HG02943 (cell line): ENCODE data around the gene ASCC1.

Experiments used
- ATAC-seq: cut with Tn5 transposase; IDR thresholded peaks from one replicate; pipeline ENCODE4 v1.9.1; 2021; ENCODE audit warnings: mild to moderate bottlenecking, low read depth, moderate library complexity; ENCODE audit not compliant: unreplicated experiment

Gene ASCC1

DNA sequence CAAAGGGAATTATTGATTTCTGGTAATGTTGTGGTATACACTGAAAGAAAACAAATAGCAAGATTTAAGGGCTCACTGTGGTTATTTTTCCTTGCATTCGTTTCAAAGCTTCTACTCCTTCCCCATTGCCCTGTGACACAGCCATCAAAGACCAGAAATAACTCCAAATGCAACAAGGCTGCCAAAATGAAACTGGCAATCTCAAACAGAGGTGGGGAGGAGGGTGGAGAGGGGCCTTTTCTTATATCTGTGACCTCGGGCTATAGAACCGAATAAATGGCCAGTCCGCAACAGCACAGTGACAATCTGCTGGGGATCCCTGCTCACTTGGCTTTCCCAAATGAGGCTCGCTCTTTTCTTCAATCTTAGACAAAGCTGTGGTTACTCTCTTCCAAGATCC, 110.4 kb downstream of the ASCC1 start:
- no peak for ATAC-seq

DNA sequence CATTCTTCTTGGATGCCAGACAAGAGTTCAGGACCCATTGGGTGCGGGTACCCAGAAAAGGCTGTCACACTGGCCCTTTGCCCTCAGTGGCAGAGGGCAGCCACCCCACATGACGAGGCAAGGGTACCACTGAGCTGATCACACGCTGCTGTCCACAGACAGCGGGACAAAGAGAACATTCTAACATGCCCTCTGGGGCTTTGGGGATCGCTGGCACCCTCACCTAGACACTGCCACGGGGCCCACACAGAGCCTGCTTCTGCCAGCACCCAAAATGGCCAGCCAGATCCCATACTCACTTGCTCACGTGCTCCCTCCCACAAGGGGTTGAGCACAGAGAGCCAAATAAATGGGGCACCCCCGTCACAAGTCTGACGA, 111.0 kb downstream of the ASCC1 start:
- ATAC-seq: no peak

DNA sequence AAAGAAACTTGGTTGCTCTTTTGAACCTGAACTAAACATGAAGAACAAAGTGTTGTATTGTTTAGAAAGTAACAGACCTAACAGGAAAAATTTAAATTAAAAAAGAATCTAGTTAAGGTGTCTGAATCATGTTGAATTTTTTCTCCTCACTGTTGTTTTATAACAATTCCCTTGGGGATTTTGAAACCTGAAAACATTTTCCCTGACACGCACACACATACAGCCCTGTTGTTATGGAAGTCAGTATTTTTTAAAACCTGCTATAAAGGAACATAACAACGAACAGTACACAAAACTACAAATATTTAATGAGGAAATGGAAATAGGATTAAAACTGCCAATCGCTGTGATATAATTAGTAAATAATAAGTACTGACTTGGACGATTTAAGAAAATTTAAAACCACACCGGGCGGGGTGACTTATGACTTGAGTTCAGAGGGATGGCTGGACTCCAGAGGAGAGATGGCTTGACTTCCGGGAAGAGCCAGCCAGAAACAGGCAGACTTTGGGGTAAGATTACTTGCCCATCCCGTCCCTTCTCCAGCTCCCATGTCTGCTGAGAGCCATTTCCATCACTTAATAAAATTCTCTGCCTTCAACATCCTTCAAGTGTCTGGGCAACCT, 111.5 kb downstream of the ASCC1 start:
- no peak for ATAC-seq

DNA sequence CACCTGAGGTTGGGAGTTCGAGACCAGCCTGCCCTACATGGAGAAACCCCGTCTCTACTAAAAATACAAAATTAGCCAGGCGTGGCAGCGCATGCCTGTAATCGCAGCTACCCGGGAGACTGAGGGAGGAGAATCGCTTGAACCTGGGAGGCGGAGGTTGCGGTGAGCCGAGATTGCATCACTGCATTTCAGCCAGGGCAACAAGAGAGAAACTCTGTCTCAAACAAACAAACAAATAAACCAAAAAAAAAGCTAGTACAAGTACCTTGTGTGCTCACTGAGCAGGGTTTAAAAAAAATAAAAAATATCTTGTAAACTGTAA, 116.5 kb downstream of the ASCC1 start:
- no peak for ATAC-seq

DNA sequence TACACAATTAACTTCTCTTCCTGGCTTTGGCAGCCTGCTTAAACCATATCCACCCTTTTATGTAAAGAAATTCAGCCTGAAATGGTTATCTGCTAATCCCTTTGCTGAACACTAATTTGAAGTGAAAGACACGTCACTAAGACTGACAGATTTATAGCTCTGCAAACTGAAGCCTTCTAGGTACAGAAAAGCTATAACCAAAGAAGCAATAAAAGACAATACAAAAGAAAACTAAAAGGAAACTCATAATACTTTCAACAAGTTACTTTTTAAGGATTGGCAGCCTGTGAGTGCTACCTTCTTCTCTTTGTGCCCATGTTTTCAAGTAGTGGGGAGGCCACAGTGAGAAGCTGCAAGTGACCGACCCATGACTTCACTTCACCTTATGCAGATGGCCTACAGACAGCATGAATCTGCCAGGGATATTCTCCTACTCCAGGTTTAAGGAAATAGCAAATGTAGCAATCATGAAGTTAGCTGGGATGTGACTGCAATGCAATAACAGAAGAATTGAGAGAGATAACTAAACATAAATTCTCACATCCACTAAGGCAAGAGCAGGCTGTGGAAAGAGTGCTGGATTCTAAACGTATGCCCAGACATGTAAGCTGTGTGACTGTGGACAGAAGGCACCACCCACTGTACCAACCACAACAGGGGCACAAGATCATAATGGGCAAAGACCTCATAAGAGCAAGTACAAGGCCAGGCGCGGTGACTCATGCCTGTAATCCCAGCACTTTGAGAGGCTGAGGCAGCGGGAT, 117.1 kb downstream of the ASCC1 start:
- no peak for ATAC-seq

DNA sequence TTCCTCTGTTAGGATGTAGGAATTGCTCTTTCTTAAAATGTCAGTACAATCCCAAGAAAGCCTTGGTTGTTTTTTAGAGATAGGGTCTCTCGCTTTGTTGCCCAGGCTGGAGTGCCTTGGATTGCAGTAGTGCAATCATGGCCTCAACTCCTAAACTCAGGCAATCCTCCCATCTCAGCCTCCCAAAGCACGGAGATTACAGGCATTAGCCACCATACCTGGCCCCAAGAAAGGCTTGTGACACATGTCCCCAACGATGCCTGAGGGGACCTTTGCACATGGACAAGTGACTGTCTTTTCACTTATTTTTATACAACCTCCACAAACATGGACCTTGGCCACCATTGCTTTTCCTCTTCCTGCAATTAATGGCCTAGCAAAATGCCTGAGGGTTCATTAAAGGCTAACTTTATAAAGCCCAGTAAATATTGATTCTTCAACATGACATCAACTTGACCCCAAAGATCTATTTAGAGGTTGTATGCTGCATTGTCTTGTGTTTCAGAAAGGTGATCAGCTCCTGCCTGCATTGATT, 117.7 kb downstream of the ASCC1 start:
- ATAC-seq: no peak

DNA sequence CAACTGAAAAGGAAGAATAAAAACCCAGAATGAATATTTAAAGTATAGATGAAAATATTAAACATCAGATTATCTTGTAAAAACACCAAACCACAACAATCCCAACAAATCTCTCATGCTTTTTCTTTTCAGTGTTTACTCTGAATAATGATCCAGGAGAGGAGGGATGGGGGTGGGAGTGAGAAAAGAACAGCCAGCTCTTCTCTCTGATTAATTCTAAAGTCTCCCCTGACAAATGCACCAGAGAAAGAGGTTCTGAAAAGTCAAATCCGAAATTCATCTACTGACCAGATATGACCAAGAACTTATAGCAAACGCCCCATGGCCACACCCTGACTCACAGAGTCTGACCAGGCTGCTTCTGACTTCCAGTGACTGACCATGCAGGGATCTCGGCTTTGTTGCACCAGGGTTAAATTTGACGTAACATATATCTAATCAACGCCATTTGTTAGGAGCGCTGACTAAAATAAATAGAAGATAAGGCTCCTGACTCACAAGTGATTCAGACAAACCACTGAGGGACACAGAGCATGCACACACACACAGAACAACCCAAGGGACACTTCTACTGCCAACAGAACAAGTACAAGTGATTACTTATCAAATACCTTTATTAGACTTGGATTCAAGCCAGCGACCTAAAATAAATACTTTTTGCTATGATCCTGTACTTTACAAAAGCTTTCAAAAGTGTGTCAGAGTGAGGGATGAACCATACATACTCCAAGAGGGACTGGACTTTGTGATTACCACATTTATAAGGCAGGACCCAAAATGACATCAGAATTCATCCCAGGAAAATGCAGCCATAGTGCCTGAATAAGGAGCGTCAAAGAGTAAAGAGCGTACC, 118.4 kb downstream of the ASCC1 start:
- no peak for ATAC-seq

DNA sequence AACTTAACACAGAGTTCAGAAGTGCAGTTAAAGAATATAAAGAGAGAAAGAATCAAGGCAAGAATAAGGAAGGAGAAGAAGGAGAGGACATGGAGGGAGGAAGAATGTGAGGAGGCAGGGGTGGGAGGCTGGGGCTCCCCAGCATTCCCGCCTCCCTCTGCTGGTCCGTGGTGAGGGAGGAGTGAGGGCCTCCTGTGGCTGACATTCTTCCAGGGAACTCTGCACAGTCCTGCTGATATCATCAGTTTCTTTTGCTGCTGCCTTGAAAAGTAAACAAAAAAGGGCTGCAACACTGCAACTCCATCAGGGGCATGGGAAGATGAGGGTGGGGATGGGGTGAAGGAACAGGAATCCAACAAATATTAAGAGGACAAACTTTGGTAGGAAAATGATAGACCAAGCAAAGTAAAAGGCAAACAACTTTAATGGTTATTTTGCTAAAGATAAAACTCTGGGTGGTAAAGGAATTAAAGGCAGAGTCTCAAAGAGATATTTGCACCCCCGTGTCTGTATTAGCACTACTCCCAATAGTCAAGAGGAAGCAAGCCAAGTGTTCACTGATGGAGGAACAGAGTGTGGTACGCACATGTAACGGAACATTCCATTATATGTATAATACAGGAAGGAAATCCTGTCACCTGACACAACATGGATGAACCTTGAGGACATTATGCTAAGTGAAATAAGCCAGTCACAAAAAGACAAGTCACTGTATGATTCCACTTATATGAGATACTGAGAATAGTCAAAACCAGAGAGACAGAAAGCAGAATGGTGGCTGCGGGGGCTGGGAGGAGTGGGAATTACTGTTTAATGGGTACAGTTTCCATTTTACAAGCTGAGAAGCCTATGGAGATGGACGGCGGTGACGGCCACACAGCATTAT, 119.7 kb downstream of the ASCC1 start:
- ATAC-seq: no peak

DNA sequence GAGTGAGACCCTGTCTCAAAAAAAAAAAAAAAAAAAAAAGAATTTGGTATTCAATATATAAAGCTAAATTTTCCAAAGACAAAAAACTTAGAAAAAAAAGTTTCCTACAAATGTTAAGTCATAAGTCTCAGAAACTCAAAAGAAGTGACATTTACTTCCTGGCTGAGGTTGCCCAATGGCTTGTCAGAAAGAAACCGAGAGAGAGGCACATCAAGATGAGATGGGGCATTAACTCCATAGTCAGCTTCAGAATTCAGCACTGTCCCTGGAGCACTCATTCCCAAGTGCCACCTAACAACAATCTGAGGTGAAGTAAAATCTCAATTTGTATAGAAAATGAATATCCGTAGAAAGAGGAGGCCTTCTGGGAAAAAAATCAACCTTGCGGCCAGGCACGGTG, 120.9 kb downstream of the ASCC1 start:
- ATAC-seq: no peak

DNA sequence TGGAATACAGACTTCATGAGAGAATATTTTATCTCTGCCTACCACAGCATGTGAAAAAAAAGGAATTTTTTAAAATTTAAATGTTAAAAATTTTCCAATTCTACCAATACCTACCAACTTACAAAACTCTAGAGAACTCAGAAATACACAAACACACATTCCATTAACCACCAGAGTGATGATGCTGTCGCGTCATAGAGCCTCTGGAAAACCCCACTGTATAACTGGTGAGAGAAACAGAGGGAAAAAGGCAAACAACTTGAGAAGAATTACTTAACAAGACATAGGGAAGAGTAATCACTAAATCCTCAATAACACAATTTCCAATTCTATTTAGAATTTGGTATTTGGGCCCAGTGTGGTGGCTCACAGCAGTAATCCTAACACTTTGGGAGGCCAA, 121.5 kb downstream of the ASCC1 start:
- ATAC-seq: no peak

DNA sequence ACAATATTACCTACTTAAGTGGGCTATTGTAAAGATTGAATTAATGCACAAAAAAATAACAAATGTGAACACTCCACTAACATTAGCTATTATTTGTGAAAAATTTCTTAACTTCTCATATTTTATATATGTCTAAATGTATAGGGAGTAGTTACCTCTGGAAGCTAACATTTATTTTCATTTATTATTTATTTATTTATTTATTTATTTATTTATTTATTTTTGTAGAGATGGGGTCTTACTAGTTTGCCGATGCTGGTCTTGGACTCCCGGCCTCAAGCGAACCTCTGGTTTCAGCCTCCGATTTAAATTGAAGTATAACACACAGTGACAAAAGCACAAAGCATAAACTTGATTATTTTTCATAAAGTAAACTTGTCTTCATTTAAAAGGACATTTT, 122.6 kb downstream of the ASCC1 start:
- ATAC-seq: no peak

DNA sequence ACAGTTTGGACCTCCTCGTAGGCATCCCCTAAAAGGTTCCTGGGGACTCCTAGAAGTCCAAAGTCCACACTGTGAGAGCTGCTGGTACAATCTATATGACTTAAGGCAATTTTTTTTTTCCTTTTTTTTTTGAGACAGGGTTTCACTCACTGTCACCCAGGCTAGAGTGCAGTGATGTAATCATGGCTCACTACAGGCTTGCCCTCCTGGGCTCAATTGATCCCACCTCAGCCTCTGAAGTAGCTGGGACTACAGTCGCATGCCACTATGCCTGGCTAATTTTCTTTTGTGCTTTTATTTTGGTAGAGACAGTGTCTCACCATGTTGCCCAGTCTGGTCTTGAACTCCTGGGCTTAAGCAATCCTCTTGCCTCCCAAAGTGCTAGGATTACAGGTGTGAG, 123.1 kb downstream of the ASCC1 start:
- no peak for ATAC-seq

DNA sequence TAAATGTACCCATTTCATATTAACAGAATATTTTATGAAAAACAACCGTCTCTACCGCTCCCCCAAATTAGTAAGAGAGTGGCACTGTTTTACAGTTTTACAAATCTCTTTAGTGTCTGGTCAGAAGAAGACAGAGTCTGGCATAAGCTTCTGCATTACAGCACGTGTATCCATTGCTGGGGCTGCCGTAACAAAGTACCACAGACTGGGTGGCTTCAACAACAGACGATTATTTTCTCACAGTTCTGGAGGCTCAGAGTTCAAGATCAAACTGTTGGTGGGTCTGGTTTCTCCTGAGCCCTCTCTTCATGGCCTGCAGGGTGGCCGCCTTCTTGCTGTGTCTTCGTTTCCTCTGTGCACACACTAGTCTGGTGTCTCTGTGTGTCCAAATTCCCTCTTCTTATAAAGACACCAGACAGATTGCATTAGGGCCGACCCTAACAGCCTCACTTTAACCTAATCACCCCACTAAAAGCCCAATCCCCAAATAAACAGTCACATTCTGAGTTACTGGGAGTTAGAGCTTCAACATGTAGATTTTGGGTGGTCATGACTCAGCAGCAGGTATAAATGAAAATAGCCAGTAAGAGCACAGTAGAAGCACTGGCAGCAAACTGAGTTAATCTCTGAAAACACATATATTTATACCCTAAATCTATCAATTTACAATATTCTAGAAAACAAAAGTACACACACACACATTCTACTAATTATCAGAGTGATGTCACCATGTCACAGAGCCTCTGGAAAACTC, 123.7 kb downstream of the ASCC1 start:
- no peak for ATAC-seq

DNA sequence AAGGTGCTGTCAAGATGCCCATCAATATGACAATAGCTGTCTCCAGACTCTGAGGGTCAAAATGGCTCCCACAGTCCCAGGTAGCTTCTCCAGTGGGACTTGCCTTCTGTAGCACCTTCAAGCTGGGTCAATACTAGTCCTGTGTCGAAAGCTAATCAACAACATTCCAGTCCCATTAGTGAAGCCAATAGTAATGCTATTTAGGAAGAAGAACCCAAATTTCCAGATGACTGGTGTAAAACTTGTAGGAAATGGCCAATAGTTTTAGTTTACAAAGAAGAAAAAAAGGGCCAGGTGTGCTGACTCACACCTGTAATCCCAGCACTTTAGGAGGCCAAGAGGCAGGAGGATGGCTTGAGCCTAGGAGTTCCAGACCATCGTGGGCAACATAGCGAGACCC, 125.8 kb downstream of the ASCC1 start:
- no peak for ATAC-seq

DNA sequence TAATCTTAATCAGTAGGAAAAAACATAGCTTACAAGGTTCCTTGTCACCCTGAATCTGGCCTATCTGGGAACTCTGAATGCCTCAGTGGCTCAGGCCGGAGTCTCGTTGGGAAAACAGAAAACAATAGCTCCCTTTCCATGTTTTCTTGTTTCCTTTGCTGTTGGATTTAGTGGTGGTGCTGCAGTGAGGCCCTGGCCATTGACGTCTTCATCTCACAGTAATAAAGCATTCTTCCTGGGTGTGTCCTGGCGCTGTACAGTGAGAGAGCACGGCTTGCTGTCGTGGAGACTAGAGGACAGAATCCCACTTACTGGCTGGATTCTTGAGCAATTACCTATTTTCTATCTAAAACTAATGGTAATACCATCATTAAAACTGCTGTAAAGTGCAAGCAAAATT, 126.5 kb downstream of the ASCC1 start:
- no peak for ATAC-seq

DNA sequence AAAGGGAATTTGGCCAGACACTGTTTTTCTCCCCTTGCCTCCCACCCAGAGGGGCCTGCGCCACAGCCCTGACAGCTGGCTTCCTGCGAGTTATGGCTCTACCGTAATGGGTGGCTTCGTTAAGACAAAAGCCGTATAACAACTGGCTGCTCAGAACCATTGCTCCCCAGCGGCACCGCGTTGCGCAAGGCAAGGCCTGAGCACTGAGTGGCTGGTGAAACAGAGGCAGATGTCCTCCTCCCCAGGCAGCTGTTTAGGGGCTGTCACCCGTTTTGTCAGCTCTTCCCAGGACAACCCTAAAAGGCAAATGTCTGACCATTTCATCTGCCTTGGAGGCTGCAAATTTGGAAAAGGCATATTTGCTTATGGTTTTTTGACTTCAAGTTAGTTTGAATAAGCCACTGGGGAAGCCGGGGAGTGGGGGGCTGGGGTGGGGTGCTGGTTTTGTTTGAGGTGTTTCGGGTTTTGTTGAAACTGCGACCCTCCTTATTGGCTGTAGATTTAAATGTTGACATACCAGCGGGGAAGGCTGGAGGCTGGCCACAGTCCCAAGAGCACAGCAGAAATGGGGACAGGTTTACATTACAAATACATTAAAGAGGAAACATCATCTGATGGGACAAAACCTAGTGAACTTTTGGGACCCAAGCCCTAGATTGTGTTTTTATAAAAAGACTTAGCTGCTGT, 127.0 kb downstream of the ASCC1 start:
- no peak for ATAC-seq

DNA sequence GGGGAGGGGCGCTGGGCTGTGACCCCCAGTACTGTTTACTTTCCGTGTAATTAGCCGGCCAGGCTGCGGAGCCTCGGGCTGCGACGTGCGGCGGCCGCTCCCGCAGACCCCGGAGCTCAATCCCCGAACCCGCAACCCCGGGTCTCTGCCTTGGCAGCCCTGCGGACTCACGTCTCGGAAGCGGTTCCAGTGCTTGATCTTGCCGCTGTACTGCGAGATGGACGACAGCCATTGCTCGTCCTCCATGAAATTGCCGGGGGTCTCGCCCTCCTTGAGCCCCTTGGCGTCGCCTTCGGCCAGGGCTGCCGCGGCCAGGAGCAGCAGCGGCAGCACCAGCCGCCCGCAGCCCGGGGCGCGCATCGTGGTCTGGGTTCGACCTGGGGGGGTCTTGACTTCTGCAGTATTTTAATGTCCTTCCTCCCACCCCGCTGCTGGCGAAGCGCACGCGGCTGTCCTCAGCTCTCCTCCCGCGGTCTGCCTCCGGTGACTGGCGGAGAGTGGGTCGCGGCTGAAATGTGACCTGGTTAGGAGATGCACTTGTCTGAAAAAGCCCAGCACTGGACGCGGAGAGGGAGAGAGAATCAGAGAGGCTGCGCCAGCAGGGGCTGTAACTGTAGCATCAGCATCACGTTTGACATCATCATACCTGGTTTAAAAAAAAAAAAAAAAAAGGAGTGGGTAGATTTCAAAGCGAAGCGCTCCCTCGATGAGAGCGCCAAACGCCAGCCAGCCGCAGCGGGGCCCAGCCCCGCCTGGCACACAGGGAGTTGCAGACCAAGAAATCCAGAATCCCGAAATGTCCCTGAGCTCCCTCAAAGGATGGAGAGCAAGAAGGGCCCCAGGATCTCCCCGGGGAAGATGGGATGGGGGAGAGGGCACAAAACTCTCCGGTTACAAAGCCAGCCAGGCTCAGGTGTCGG, 127.8 kb downstream of the ASCC1 start, which contains the start of gene SPOCK2:
TSS of gene SPOCK2 (minus strand) at position 583 of the 920 bp plus-strand sequence. CDS start at position 360, 223 bp downstream.
- ATAC-seq: no peak

DNA sequence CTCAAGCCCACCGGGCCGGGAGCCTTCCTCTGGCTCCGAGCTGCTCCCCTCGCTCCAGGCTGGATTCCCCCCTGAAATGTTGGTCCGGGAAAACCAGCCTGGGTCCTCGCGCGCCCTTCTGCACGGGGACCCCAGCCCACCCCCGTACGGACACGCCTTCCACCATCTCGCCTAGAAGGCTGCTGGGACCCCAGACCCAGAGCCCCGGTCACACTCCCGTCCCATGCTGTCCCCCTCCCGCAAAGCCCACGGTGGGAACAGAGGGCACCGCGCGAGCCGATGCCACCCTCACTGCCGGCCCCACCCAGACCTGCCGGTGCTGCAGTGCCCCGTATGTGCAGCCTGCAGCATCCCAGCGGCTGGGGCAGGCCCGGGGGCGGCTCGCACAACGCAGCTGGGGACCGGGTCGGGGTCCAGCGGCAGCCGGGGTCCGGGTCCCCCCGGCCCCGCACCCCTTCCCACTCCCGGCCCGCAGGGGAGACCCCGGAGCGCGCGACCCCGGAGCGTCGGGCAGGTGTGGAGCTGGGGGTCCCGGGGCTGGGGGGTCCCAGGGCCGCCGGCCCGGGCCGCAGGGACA, 128.6 kb downstream of the ASCC1 start:
- no peak for ATAC-seq
